Endothelial cell of umbilical vein (primary cell): Measurements from ENCODE around the gene MAP7D2. TPM values are rescaled to one million over a fixed set of nuclear protein-coding genes. Genes with fewer than 3 reads are reported as not detected.

ENCODE experiments used
- BruUV-seq: library from RNA; stranded (reverse); fragments of 400-500 nt; replicated peaks from 2 replicates; lab custom pipeline; 2021; lab: Mats Ljungman, UMichigan
- CTCF ChIA-PET: fragments of 300-600, 350-600 bp; sonication (Branson Sonifier 250); formaldehyde crosslinking; loops from one replicate; lab custom pipeline; 2021; ENCODE audit warnings: antibody characterized with exemption, inconsistent platforms; lab: Charles Lee
- POLR2A ChIA-PET: fragments of 300-600, 350-600 bp; sonication (Branson Sonifier 250); formaldehyde crosslinking; loops from one replicate; lab custom pipeline; 2021; ENCODE audit warnings: antibody characterized with exemption, inconsistent platforms; lab: Charles Lee
- DNase-seq: peaks from one replicate; pipeline ENCODE4 v3.0.0-alpha.2; 2011; ENCODE audit warnings: low read depth, low spot score
- FAIRE-seq: peaks from 2 replicates; lab custom pipeline; 2011; peaks lifted over from hg19 to GRCh38; lab: Jason Lieb, UNC
- H2AFZ ChIP-seq: 2 replicates; pipeline ENCODE4 v1.6.0; 2012; ENCODE audit warnings: low read depth, low read length, control low read depth, inconsistent platforms
- H3K27ac ChIP-seq: 2 replicates; pipeline ENCODE4 v1.5.1; 2011; ENCODE audit warnings: low read depth, mild to moderate bottlenecking, control low read depth, low read length, moderate library complexity; ENCODE audit not compliant: insufficient read depth
- H3K27me3 ChIP-seq, 2 experiments: 2 replicates each; pipeline versions ENCODE4 v1.6.0 to v1.6.1; 2011; ENCODE audit warnings: low read length in 2 of 2, mixed read lengths in 1 of 2; ENCODE audit not compliant: control insufficient read depth in 2 of 2, insufficient read depth in 2 of 2
- H3K36me3 ChIP-seq, 2 experiments: 2 replicates in 1 of 2; 3 replicates in 1 of 2; pipeline ENCODE4 v1.5.1; 2011; ENCODE audit warnings: low read length in 2 of 2, mild to moderate bottlenecking in 1 of 2, moderate library complexity in 1 of 2; ENCODE audit not compliant: control insufficient read depth in 2 of 2, insufficient read depth in 2 of 2; ENCODE audit errors: extremely low read depth in 1 of 2
- H3K4me1 ChIP-seq: 3 replicates; pipeline ENCODE4 v1.5.1; 2011; ENCODE audit warnings: mild to moderate bottlenecking, low read length; ENCODE audit not compliant: control insufficient read depth, insufficient read depth; ENCODE audit errors: extremely low read depth
- H3K4me2 ChIP-seq: 2 replicates; pipeline ENCODE4 v1.6.1; 2011; ENCODE audit warnings: low read length, control low read depth, mixed read lengths; ENCODE audit not compliant: insufficient read depth
- H3K4me3 ChIP-seq, 3 experiments: fragments of 200-600 bp in 1 of 3; sonication (generic), shearing (Covaris generic) in 1 of 3; replicated peaks in 1 of 3; 2 replicates each; pipeline ENCODE4 v1.5.1; 2011 to 2016; ENCODE audit warnings: control low read depth in 3 of 3, low read length in 3 of 3, mild to moderate bottlenecking in 2 of 3, inconsistent platforms in 1 of 3, low read depth in 1 of 3, moderate library complexity in 1 of 3; ENCODE audit not compliant: insufficient read depth in 1 of 3
- H3K79me2 ChIP-seq: 2 replicates; pipeline ENCODE4 v1.6.0; 2012; ENCODE audit warnings: low read length, inconsistent platforms; ENCODE audit not compliant: control insufficient read depth, insufficient read depth
- H3K9ac ChIP-seq: replicated peaks from 2 replicates; pipeline ENCODE3; 2011; ENCODE audit warnings: low read length, control low read depth; ENCODE audit not compliant: insufficient read depth; ENCODE audit errors: extremely low read depth
- H3K9me1 ChIP-seq: replicated peaks from 3 replicates; pipeline ENCODE4 v1.6.0; 2011; ENCODE audit warnings: mild to moderate bottlenecking, low read length; ENCODE audit not compliant: control insufficient read depth, insufficient read depth; ENCODE audit errors: extremely low read depth
- H3K9me3 ChIP-seq: replicated peaks from 2 replicates; pipeline ENCODE4 v1.5.1; 2012; ENCODE audit warnings: low read length, inconsistent platforms; ENCODE audit not compliant: control insufficient read depth, insufficient read depth
- H4K20me1 ChIP-seq: replicated peaks from 2 replicates; pipeline ENCODE3; 2011; ENCODE audit warnings: mild to moderate bottlenecking, low read length; ENCODE audit not compliant: control insufficient read depth, insufficient read depth; ENCODE audit errors: extremely low read depth
- CTCF ChIP-seq, 2 donors: IDR thresholded peaks; 1 replicate in 1 of 2; 2 replicates in 1 of 2; pipeline ENCODE4 v1.5.1; 2011; ENCODE audit warnings: low read length in 2 of 2, mild to moderate bottlenecking in 2 of 2, moderate library complexity in 2 of 2, control low read depth in 1 of 2, inconsistent platforms in 1 of 2, low read depth in 1 of 2; ENCODE audit not compliant: insufficient read depth in 1 of 2; ENCODE audit errors: extremely low read depth in 1 of 2
- EZH2 ChIP-seq: IDR thresholded peaks from 2 replicates; pipeline ENCODE4 v1.6.1; 2012; ENCODE audit warnings: borderline replicate concordance, low read depth, mild to moderate bottlenecking, moderate library complexity, low read length, inconsistent platforms; ENCODE audit not compliant: severe bottlenecking
- FOS ChIP-seq: IDR thresholded peaks from 2 replicates; pipeline ENCODE4 v1.6.1; 2011; ENCODE audit warnings: mild to moderate bottlenecking, low read length, moderate library complexity, borderline replicate concordance; ENCODE audit not compliant: insufficient read depth
- GATA2 ChIP-seq: IDR thresholded peaks from 2 replicates; pipeline ENCODE4 v1.7.0; 2011; ENCODE audit warnings: low read depth, mild to moderate bottlenecking, moderate library complexity, mixed read lengths, low read length; ENCODE audit not compliant: insufficient read length, insufficient read depth
- JUN ChIP-seq: IDR thresholded peaks from 2 replicates; pipeline ENCODE4 v1.6.1; 2011; ENCODE audit warnings: borderline replicate concordance, low read depth; ENCODE audit not compliant: insufficient read length, insufficient read depth
- MAX ChIP-seq: IDR thresholded peaks from 2 replicates; pipeline ENCODE4 v1.6.1; 2011; ENCODE audit not compliant: insufficient read depth, insufficient read length
- MYC ChIP-seq: IDR thresholded peaks from one replicate; pipeline ENCODE4 v1.6.1; 2011; ENCODE audit warnings: mild to moderate bottlenecking, low read depth, low read length
- POLR2A ChIP-seq: IDR thresholded peaks from 2 replicates; pipeline ENCODE4 v1.6.1; 2012; ENCODE audit warnings: low read depth, mild to moderate bottlenecking, control low read depth, low read length
- POLR2AphosphoS5 ChIP-seq: IDR thresholded peaks from 2 replicates; pipeline ENCODE4 v1.6.1; 2012; ENCODE audit warnings: low read depth, mild to moderate bottlenecking, control low read depth, low read length, moderate library complexity; ENCODE audit not compliant: insufficient read depth
- dilution Hi-C: fragments of 300-500 bp; cut with MboI; formaldehyde crosslinking; loops from one replicate; pipeline ENCODE4 v1.15.0; 2019; ENCODE audit warnings: low sequenced_read_pairs; ENCODE audit not compliant: extremely low pct_ligation_motif_present
- intact Hi-C: fragments of 100-400 bp; cut with micrococcal nuclease; formaldehyde crosslinking; loops from one replicate; pipeline ENCODE4 v1.10.0; 2022
- polyA plus RNA-seq, 4 experiments: library from polyadenylated mRNA; depleted of rRNA in 3 of 4; stranded (reverse) in 3 of 4; unstranded in 1 of 4; fragments of >200 nt; gene quantifications; 2 replicates each; pipeline versions ENCODE4 v1.2.1 to v1.2.3, GENCODE V29; 2011 to 2012; ENCODE audit warnings: missing spikeins in 1 of 4
- total RNA-seq: library from RNA; stranded (reverse); gene quantifications from 2 replicates; pipeline ENCODE4 v1.2.3, GENCODE V29; 2021

MAP7D2 gene
- total and polyA plus RNA-seq, 2 donors (not counting 3 experiments of a cell fraction or from before 2014, with no cell fraction given): 0.08 to 0.15 TPM

DNA sequence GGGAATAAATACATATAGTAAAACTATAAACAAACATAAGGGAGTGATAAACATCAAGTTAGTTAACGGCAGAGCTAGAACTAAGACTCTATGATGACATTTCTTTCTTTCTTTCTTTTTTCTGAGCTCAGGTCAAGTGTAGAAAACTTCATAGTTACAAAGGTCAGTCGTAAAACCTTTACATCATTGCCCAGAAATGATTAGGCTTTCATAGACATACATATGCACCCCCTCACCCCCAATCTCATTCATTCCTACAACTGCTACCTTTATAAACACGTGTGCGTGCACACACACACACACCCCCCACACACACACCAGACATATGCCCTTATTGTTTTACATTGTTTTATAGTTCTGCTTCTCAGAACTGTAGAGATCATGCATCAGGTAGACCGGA, 19.2 kb upstream of the MAP7D2 start:
- H3K9me1 ChIP-seq: no peaks in the 10 kb centered on the region
- H3K79me2 ChIP-seq: peaks cover 49% of the 10 kb centered on the region
- no peak overlapping the region for H3K4me2 ChIP-seq
- H4K20me1 ChIP-seq: no peaks in the 10 kb centered on the region
- peaks cover 22% of the 10 kb centered on the region for H3K4me1 ChIP-seq
- no peaks in the 10 kb centered on the region for H3K27me3 ChIP-seq
- dilution Hi-C loops: no loop called here
- H2AFZ ChIP-seq: no peak overlapping the region
- intact Hi-C loops: no loop called here
- H3K4me3 ChIP-seq: no peak overlapping the region
- H3K27ac ChIP-seq: no peak overlapping the region
- FAIRE-seq (no peak), DNase-seq (no peak)
- H3K9ac ChIP-seq: no peak overlapping the region
- no peak for TF ChIP-seq JUN
- TF ChIP-seq CTCF (IDR thresholded peaks at IDR 0.05; ENCODE audit: extremely low read depth in 1 of 2, insufficient read depth in 1 of 2, low read depth in 1 of 2, low read length in 2 of 2): no peak
- no peak for TF ChIP-seq MYC
- TF ChIP-seq GATA2: no peak
- no peak for TF ChIP-seq POLR2AphosphoS5
- no peak for TF ChIP-seq POLR2A
- H3K36me3 ChIP-seq: peaks cover 0 to 2% of the 10 kb centered on the region in 2 experiments
- ChIA-PET POLR2A (no interaction called here), CTCF (no interaction called here)
- no TSS peak for BruUV-seq
- no peaks in the 10 kb centered on the region for H3K9me3 ChIP-seq

DNA sequence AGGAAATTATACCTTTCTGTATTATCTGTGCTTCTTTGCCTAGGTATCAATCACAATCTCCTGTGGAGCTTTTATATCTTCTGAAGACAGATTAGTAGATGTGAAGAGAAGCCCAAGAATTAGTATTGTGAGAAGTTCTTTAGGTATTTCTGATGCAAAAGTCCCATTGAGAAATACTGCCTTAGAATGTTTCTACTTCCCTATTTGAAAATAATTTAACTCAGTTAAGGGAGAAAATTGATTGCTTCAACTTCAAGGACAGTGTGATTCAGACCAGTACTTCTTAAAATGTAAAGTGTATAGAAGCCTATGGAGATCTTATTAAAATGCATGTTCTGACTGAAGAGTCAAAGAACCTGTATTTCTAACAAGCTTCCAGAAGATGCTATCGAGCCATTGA, 16.0 kb upstream of the MAP7D2 start:
- TF ChIP-seq JUN (no peak), POLR2AphosphoS5 (no peak), POLR2A (no peak), EZH2 (no peak), GATA2 (no peak), MAX (no peak), CTCF (IDR thresholded peaks at IDR 0.05; ENCODE audit: extremely low read depth in 1 of 2, insufficient read depth in 1 of 2, low read depth in 1 of 2, low read length in 2 of 2) (no peak), MYC (no peak), FOS (no peak)
- Histone ChIP-seq H3K27ac (no peak overlapping the region), H4K20me1 (no peaks in the 10 kb centered on the region), H3K9me1 (no peaks in the 10 kb centered on the region), H3K4me1 (peaks cover 8% of the 10 kb centered on the region), H3K9me3 (no peaks in the 10 kb centered on the region), H3K4me3 (no peak overlapping the region), H2AFZ (no peak overlapping the region), H3K9ac (no peak overlapping the region), H3K36me3 (no peaks in the 10 kb centered on the region), H3K4me2 (no peak overlapping the region), H3K27me3 (no peaks in the 10 kb centered on the region), H3K79me2 (peaks cover 20% of the 10 kb centered on the region)
- ChIA-PET POLR2A (no interaction called here), CTCF (interaction anchor here (1.3 kb wide), 1 partner anchor 228 kb away, joined by 3 read pairs; no protein-coding TSS in a partner anchor)
- FAIRE-seq (no peak), DNase-seq (no peak)
- no TSS peak for BruUV-seq
- dilution Hi-C loops: no loop called here
- intact Hi-C loops: loop anchor here (5.0 kb wide), 1 partner anchor 225 kb away; no protein-coding TSS in a partner anchor
